DND-41 (cell line): Measurements from ENCODE around the gene GLRX.

ENCODE experiments used
- EZH2 ChIP-seq: IDR thresholded peaks from 3 replicates; pipeline ENCODE4 v1.6.1; 2012; ENCODE audit warnings: borderline replicate concordance, low read depth, mild to moderate bottlenecking, moderate library complexity, low read length, inconsistent platforms; ENCODE audit not compliant: severe bottlenecking
- TF ChIP-seq, protein P1 (sequence below): IDR thresholded peaks from 2 replicates; pipeline ENCODE4 v1.5.1; 2012; ENCODE audit warnings: borderline replicate concordance, low read length, moderate library complexity, mild to moderate bottlenecking; ENCODE audit not compliant: poor library complexity, severe bottlenecking; ENCODE audit errors: extremely low read depth

- TF ChIP-seq EZH2 = no peak
- TF ChIP-seq, protein P1, sequence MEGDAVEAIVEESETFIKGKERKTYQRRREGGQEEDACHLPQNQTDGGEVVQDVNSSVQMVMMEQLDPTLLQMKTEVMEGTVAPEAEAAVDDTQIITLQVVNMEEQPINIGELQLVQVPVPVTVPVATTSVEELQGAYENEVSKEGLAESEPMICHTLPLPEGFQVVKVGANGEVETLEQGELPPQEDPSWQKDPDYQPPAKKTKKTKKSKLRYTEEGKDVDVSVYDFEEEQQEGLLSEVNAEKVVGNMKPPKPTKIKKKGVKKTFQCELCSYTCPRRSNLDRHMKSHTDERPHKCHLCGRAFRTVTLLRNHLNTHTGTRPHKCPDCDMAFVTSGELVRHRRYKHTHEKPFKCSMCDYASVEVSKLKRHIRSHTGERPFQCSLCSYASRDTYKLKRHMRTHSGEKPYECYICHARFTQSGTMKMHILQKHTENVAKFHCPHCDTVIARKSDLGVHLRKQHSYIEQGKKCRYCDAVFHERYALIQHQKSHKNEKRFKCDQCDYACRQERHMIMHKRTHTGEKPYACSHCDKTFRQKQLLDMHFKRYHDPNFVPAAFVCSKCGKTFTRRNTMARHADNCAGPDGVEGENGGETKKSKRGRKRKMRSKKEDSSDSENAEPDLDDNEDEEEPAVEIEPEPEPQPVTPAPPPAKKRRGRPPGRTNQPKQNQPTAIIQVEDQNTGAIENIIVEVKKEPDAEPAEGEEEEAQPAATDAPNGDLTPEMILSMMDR = no peak
These were observed 24.0 kb downstream of the GLRX start for GRCh38 chr5:95798545-95798944.
